DMS53 treated with DMSO at 0.1 percent for 48 hours (cell line): ENCODE measurements around the gene RSL24D1.

Source experiments
- DNase-seq: peaks from one replicate; lab custom pipeline; 2025; ENCODE audit not compliant: unreplicated experiment; lab: John Stamatoyannopoulos, UW

The RSL24D1 gene

DNA sequence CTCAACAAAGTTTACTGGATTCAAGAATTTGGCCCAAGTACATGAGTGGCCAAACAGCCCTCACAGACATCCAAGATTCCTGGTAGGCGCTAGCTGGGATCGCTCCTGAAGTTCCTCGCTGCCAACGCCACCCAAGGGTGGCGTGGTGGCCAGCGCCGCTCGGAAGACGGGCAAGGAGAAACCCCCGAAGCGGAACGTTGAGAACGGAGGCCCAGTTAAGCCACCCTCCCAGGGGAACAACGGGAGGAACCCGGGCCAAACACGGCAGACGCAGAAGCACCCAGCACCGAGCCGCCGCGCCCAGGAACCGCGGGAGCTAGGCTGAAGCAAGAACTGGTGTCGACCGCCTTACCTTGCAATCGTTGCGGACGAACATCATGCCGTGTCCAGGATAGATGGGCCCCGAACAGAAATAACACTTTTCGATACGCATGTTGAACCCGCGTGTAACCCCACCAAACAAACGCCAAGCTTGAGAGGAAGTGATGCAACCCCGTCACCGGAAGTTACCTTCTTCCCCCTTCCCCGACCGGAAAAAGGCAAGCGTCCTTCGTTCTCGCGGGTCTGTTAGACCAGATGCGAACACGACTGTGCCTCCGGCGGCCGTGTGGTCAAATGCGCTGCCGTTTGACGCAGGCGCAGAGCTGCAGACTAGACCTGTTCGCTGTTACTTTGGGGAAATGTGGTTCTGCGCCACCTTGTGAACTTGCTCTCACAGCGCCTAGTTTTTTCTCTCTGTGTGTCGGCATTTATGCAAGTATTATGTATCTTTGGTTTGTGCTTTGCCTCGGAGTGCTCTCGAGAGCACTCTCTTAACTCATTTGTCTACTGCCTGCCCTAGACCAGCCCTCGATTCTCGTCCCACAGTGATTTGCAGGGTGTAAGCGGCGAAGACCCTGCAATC, at the start of gene RSL24D1:
Gene RSL24D1, minus strand, starts transcription at position 484 of the 904 bp plus-strand sequence. Its CDS starts 51 bp downstream, at position 433.
- peak; percentile 90 for DNase-seq

DNA sequence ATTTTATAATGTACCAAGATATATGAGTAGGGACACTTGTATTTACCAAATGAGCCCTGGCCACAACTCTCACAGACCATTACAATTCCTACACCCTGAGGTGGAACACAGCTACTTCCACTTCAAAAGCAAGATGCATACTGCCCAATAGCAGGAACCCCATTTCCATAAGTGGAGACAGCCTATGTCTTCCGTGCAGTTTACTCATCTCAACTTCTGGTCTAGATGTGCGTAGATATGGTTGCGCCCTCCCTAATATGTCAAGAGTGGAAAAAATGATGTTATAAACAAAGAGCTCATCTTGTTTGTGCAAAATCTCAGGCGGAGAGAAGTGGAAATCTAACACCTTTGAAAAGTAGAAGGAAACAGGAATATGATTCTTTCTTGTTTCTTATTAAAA, 48.3 kb upstream of the RSL24D1 start:
- no peak for DNase-seq

DNA sequence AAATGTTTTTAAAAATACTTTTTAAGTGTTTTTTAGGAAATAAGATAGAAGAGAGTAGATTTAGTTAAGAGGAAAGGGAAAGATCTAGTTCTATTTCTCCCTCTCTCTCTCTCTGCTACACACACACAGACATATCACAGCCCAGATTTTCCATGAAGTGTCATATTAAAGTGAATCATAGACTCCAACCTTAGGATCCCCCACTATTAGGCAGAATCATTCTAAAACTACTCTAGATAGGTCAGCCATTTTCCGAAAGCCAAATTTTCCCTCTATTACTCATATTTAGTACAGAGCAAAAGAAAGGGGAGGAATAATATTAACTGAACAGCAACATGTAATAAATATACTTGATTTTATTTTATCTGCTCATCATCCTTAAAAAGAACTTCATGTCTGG, 45.1 kb upstream of the RSL24D1 start:
- DNase-seq: no peak

DNA sequence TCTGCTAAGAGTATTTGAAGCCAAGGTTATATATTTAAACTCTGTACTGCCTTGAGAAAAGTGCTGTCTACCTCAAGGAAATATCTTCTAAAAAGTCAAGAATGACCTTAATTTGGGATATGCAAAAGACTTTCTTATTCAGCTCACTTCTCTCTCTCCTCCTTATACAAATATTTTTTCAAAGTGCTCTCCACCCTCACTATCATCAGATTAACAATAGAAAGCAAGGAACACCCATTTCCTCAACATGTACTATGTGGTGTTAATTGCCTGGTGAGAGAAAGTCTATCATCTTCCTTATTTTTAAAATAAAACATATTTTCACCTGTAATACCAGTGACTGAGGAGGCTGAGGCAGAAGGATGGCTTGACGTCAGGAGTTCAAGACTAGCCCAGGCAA, 44.4 kb upstream of the RSL24D1 start:
- no peak for DNase-seq

DNA sequence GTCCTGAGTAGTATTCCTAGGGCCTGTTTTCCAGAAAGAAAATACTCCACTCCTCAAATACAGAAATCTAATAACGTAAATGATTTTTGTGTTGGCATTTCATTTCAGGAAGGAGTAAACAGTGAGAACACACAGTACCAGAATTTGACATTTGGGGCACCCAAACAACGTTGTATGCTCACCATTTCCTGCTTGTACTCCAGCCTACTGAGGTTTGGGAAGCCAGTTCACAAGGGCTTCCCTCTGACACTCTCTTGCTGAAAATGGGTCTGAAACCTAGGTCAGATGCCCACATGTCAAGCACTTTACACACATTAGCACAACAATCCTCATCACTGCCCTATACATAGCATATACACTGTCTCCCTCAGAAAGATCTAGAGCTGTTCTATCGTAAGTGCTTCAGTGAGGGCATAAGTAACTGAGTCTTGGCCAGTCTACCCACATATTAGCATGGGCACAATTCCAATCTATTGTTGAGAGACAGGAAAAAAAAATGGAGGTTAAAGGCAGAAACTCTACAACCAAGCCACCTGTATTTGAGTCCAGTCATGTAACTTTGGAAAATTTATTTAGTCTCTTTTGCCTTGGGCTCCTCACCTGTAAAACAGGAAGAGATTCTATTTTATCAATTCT, 43.5 kb upstream of the RSL24D1 start:
- no peak for DNase-seq

DNA sequence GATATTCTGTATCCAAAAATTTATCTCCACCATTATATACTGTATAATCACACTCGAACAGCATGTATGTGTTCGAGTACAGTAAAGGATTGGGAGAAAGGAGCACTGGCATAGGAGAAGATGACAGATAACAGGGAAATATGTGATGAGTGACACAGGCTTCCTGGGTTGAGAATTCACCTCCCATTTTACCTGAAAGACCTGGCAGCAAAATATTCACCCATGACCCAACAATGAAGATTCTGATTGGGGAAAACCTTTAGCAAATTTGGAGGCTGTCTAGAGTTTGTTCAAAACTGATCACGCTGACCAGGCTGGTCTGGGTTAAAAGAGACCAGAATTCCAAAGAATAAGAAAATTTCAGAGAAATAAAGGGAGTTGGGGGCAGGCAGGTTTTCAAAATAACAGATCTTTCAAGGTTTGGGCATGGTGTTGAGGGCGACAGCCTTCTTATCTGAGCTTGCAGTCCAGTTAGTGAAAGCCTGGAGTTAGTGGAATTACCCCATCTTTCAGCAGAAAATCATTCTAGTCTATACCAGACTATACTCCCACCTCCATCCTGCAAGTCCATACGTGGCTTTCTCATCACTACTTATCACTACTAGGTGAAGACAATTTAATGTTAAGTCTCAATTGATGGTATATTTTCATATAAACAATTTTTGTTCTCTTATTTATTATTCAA, 42.8 kb upstream of the RSL24D1 start:
- DNase-seq: no peak

DNA sequence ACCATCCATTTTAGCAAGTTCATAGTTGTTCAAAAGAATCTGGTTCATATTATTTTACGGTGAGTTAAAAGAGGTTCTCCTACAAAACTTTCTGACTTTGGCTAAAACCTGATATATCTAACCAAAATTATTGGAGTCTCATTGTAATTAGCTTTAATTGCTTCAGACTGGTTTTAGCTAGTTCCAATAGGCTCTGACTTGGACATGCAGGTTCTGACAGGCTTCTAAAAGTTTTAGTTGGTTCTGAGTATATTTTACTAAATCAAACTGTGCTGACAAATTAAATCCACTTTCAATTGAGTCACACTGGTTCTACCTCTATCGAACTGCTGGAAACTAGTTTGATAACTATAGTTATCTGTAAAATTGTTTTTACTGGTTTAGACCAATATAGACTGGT, 42.1 kb upstream of the RSL24D1 start:
- no peak for DNase-seq

DNA sequence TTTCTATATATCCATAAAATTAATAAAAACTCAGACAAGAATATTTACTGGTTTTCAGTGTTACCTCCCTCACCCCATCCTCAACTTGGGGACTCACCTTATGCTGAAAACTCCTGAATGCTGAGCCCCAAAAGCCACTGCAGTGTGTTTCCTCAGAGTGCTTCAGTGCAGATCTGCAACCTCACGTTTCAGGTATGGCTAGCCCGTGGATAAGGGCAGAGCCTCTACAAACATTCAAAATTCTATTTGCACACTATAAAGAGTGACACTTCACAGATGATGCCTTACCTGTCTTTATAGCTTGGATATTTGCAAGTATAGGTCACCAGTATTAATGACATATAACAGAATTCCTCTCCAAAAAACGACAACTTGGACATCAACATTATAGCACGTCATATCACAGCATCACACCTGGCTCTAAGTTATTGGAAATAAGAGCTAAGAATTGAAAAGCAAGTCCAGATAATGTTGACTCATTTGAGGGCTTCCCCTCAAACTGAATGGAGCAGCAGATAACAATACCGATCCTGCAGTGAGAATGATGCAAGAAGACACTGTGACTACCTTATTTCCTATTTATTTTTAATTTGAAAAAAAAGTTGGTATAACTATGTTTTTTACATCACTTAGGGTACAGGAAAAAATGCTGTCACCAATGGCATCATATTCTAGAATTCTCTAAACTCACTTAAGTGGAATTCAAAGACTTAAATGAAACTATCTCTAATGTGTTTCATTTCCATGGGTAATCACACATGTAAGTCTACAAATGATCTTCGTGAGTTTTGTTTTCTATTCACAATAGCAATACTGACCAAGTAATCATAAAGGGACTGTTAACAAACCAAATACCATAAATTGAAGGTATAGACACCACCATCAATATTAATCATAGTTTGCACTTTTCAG, 40.7 kb upstream of the RSL24D1 start:
- no peak for DNase-seq

DNA sequence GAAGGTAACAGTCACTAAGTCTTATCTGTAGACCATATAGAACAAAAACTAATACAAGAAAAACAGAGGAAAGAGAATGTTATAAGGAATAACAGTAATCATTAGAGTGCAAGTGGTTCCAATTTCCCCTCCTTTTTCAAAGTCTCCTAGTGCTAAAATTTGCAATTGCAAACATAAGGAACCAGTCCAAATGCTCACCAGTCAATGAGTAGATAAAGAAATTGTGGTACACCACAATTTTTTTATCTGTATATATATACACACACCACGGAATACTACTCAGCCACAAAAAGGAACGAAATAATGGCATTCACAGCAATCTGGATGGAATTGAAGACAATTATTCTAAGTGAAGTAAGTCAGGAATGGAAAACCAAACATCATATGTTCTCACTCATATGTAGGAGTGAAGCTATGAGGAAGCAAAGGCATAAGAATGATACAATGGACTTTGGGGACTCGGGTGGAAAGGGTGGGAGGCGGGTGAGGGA, 38.9 kb upstream of the RSL24D1 start:
- DNase-seq: no peak

DNA sequence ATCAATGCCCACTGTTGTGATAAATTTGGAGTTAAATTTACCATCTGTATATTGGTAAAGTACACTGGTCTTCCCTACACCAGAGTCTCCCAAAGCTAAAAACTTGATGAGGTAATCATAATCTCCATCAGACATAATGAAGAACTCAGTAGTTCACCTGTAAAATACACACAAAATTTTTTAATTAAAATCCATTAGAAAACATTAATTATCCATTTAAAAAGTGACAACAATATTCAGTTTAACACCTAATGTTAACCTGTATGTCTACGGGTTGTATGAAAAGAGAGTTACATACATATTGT, 38.0 kb upstream of the RSL24D1 start:
- DNase-seq: no peak

DNA sequence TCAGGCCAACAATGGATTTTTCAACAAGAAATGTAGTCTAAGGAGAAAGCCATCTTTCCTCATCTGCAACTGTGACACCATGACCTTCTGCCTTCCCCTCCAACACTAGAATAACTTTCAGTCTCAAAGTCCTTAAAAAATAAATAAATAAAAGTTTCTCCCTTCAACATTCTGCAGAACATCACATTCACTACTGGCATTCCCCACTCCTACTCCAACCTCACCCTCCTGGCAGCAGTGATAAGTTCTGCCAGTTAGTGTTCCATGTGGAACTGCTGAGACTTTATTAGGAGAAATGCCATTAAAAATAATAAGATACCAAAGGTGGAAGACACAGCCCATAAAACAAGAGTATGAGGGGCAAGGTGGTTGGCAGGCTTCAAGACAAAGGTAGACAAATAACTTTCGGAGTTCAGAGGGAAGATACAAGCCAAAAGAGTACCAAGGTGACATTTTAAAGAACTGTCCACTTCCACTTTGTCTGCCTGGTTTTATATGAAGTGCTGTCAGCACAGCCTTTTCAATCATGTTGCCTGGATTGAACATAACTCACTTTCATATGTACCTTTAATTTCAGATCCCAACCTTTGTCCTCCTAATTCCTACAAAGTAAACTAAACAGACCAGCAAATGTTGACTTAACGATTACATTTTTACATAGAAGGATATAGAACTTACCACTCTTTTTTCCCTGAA, 37.5 kb upstream of the RSL24D1 start:
- DNase-seq: no peak

DNA sequence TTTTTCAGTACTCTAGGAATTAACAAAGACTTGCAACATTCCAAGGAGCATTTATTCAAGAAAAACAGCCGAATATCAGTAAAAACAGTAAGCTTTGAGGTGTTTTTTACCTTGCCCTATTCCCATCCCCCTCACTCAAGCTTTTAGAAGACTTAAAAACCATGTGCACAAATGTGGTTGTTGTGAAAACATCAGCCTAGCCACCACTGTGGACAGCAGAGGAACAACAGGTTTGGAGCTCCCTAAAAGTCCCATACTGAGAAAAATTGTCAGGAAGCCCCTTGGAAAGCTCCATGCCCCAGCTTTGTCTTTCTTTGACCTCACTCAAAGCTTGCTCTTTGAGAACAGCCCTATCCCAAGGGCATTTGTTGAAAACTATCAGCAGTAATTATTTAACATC, 34.7 kb upstream of the RSL24D1 start:
- no peak for DNase-seq

DNA sequence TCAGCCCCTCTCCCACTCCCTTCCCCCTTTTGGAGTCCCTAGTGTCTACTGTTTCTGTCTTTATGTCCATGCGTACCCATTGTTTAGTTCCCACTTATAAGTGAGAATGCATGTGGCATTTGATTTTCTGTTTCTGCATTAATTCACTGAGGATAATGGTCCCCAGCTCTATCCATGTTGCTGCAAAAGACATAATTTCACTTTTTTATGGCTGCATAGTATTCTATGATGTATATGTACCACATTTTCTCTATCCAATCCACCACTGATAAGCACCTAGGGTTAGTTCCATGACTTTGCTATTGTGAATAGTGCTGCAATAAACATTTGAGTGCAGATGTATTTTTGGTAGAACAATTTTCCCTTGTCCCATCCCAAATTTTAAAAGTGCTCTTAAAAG, 34.2 kb upstream of the RSL24D1 start:
- no peak for DNase-seq

DNA sequence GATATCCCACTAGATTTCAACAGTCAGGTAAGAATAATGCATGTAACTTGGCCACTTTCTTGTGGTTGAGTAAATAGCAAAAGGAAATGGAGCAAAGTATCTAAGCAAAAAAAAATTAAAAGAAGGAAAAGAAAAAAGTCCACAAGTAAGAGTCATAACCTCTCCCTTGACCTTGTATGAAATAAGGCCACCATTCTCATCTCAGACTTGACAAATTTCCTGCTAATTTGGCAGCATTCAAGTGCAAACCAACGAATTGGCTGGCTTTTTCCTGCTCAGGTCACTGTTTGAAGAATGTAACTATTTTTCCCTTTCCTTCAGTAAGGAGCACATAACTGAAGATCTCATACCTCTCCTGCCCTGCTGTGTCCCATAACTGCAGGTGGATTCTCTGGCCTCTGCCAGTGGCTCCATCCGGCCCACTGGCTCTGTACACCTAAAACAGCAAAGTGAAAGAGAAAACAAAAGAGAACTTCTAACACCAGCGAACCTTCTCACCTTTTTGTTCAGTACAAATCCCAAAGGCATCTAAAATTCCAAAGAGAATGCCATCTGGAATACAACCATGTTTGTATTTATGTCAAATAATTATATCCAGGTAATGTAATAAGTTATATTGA, 33.4 kb upstream of the RSL24D1 start:
- no peak for DNase-seq

DNA sequence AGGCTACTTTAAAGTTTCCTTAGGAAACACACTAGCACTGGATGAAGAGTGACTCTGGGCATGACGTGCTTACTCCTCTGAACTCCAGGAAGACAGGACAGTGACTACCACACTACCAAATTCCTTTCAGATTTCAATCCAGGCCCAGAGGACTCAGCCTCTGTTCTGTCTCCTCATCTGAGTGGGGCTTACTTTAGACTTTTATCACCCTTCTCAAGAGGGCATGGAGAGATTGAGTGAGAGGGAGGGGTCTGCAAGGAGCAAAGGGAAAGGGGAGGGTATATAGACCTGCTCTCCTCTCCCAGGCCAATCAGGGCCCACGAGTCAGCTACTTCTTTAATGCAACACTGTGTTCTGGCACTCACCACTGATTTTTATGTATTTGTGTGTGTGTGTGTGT, 29.4 kb upstream of the RSL24D1 start:
- DNase-seq: no peak

DNA sequence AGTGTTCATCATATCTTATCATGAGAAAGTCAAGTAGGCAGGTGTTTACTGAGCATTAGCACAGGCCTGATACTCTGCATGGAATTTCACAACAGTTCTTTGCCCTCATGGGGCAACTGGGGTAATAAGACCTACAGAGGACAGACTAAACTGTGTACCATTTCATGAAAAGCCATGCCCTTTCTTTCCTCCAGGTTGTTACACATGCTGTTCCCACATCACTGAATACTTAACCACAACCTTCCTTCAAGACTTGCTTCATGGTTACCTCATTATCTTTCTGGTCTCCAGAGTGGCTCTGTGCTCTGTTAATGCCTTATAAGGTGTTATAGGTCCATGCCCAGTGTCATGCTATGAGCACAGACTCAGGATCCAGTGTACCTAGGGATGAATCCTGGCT, 28.2 kb upstream of the RSL24D1 start:
- DNase-seq: no peak

DNA sequence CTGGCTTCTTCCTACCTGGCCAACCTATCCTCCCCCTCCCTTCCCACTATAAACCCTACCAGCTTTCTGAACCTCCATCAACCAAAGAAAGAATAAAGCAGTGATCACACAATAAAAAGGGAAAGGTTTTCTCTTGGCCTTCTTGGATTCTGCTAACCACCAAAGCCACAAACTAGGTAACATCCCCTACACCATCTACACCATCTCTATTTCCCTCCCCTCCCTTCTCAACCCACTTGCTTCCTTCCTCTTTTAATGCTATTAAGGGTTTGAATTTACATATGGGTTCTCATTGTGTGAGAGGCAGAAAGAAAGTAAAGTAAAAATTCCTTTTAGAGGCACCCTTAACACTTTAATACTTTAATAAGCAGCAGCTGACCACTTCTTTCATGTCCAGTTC, 25.8 kb upstream of the RSL24D1 start:
- no peak for DNase-seq

DNA sequence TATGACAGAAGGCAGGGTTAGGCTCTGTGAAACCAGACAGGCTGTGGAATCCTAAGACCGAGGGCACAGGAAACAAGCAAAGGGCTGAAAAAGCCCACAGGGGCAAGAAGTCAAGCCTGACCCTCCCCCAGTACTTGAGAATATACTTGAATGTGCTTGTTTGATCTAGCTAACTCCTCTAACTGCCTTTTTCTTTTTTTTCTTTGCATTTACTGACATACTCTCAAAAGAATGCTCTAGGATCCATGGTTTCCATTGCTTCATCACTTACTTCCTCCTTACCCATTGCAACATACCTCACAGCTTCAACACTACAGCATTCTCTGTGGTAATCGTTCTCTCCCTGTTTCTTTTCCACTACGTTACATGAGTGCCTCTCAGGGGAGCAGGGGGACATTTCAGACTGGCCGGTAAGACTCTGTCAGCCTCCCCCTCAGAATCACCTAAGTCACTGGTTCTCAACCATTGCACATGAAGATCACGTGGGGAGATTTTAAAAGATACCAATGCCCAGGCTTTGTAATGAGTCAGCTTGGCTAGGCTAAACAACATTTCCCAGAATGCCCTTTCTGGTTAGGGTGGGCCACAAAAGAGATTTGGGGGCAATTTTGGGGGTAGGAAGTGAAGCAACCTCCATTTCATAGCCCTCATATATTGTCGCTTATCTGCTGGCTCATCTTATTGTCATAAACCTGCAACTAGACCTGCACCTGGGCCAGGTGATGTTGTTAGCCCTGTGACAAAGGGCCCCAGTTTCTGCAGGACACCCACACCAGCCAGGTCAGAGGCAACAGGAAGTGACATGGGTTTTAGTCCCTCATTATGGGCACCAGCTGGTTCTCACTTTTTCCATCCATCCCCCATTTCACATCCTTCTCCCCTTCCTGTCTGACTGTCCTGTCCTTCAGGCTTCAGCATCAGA, 24.6 kb upstream of the RSL24D1 start:
- DNase-seq: no peak

DNA sequence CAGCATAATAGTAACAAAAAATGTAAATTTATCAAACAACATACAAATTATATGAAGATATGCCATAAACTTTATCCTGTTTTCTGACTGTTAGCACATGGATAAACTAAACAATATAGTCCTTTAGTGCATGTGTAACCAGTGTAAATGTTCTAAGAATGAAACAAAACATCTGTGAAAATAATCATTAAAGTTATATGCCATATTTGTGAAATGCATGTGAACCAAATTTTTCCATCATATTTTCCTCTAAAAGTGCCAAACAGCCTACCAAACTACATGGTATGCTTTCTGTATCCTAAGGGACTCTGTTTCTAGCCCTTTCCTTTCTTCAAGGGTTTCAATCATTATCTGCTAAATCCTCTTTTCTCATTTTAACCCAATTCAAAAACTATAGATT, 23.9 kb upstream of the RSL24D1 start:
- no peak for DNase-seq
